ENCODE data around the gene RBM39. TPM values are rescaled to one million over a fixed set of nuclear protein-coding genes. Genes with fewer than 3 reads are reported as not detected.

Gene RBM39
- total and polyA plus RNA-seq, 10 of the 15 experiments (the other 5 are each of a cell fraction or from before 2014, with no cell fraction given), result 135 to 280 (median 217) TPM

DNA sequence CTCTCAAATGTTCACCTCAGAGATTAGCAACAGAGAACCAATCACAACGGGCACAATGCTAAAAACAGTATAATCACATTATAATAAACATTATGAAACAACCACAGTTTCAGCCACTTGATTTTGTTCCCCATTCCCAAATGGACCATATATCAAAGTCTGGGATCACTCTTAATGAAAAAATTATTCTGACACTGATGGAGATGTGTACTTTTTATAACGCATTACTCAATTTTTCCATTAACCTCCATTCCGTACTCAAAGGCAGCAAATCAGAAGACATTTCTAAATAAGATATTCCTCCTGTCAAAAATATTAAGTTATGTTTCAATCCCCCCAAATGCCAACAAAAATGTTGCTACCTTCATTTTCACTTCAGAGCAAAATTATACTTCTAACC lies 80.2 kb downstream of the RBM39 start (continued):
- TF ChIP-seq, protein P1, sequence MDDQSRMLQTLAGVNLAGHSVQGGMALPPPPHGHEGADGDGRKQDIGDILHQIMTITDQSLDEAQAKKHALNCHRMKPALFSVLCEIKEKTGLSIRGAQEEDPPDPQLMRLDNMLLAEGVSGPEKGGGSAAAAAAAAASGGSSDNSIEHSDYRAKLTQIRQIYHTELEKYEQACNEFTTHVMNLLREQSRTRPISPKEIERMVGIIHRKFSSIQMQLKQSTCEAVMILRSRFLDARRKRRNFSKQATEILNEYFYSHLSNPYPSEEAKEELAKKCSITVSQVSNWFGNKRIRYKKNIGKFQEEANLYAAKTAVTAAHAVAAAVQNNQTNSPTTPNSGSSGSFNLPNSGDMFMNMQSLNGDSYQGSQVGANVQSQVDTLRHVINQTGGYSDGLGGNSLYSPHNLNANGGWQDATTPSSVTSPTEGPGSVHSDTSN (IDR thresholded peaks at IDR 0.05; ENCODE audit: insufficient replicate concordance, low read depth, low read length), result no peak
- no peak for TF ChIP-seq JUNB (IDR thresholded peaks at IDR 0.05)

DNA sequence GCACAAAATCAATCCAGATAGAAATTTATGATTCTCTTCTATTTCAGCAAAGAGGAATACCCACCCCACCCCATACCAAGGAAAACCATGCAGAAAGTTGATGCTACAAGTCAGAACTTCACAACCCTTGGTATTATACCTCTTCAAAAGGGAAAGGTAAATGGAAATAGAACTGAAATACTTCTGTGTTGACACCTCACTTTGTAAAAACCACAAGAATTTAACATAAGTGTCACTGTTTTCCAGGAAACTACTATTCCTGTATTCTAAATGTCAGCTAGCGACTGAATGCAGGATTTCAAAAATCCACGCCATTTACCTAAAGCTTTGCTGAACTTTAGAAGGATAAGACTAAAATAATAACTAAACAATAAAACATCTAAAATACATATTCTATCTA lies 81.0 kb downstream of the RBM39 start:
- CTCF ChIA-PET, result interaction anchor here (1.0 to 5.8 kb wide), 4 partner anchors 17 to 54 kb away, joined by 3 to 31 read pairs (median 4); no protein-coding TSS in a partner anchor
- POLR2A ChIA-PET, result interaction anchor here (0.6 to 1.2 kb wide), 3 partner anchors 44 to 171 kb away, joined by 3 to 5 read pairs (median 5); no protein-coding TSS in a partner anchor
- in situ Hi-C loops (cut with MboI), result no loop called here
- H4K20me1 ChIP-seq (ENCODE audit: control insufficient read depth, insufficient read depth), result peaks cover 13% of the 10 kb centered on the region
- DNase-seq (ENCODE audit: low read depth, low spot score), result no peak
- H3K4me3 ChIP-seq, result peak overlapping the region; percentile 59; the same call in 1 of the 2 replicates
- peaks cover 0 to 7% of the 10 kb centered on the region in 2 experiments; a peak in 1 of 4 replicates for H3K36me3 ChIP-seq (ENCODE audit: control insufficient read depth in 2 of 2, insufficient read depth in 2 of 2, low read length in 1 of 2)
- H2AFZ ChIP-seq (ENCODE audit: control insufficient read depth, low read depth, low read length), result no peak overlapping the region
- BruUV-seq (replicated peaks), result no TSS peak
- ATAC-seq, result no peak
- peak overlapping the region; percentile 46; the same call in 1 of the 2 replicates for H3K27ac ChIP-seq (ENCODE audit: control insufficient read depth, insufficient read depth)
- H3K27me3 ChIP-seq (replicated peaks in 1 of 2; ENCODE audit: control insufficient read depth in 2 of 2, insufficient read depth in 2 of 2, low read length in 1 of 2), result no peaks in the 10 kb centered on the region
- intact Hi-C loops (cut with micrococcal nuclease; ENCODE audit: unreplicated experiment), result no loop called here
- SMC1A ChIA-PET (ENCODE audit: uncharacterized antibody, unreplicated experiment), result interaction anchor here (0.7 to 4.8 kb wide), 7 partner anchors 13 to 233 kb away, joined by 3 to 28 read pairs (median 4); no protein-coding TSS in a partner anchor
- H3K9me3 ChIP-seq (replicated peaks; ENCODE audit: control insufficient read depth, insufficient read depth, low read length), result no peaks in the 10 kb centered on the region
- H3K4me1 ChIP-seq (ENCODE audit: control insufficient read depth, insufficient read depth, low read length), result peaks cover 10% of the 10 kb centered on the region
- WGBS (ENCODE audit: insufficient coverage, insufficient replicate concordance, low lambda C conversion rate, missing lambda C conversion rate), result 13% methylated on average over 2 of the region's 2 CpGs
- peaks cover 89% of the 10 kb centered on the region for H3K79me2 ChIP-seq (ENCODE audit: control insufficient read depth, insufficient read depth, low read length)
- TF ChIP-seq, protein P2, sequence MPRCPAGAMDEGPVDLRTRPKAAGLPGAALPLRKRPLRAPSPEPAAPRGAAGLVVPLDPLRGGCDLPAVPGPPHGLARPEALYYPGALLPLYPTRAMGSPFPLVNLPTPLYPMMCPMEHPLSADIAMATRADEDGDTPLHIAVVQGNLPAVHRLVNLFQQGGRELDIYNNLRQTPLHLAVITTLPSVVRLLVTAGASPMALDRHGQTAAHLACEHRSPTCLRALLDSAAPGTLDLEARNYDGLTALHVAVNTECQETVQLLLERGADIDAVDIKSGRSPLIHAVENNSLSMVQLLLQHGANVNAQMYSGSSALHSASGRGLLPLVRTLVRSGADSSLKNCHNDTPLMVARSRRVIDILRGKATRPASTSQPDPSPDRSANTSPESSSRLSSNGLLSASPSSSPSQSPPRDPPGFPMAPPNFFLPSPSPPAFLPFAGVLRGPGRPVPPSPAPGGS (IDR thresholded peaks at IDR 0.05; ENCODE audit: borderline replicate concordance, insufficient read depth, low read depth, low read length, poor library complexity, severe bottlenecking), result no peak
- TF ChIP-seq RUNX3 (IDR thresholded peaks at IDR 0.05; ENCODE audit: low read length) (peak; percentile 60; the same call in 1 of the 2 replicates), KAT2A (conservative IDR thresholded peaks at IDR 0.05; ENCODE audit: control insufficient read depth, low read depth, low read length) (no peak), IKZF2 (IDR thresholded peaks at IDR 0.05) (peak in 1 of 2 experiments; percentile 9; a peak in 2 of 4 replicates), YBX1 (IDR thresholded peaks at IDR 0.05) (no peak), SIN3A (IDR thresholded peaks at IDR 0.05; ENCODE audit: low read depth, low read length) (peak; percentile 55; the same call in 1 of the 2 replicates), TCF3 (IDR thresholded peaks at IDR 0.05; ENCODE audit: borderline replicate concordance, insufficient read depth, low read depth, low read length) (no peak), NR2F1 (conservative IDR thresholded peaks at IDR 0.05) (no peak)
- H3K9ac ChIP-seq (ENCODE audit: control insufficient read depth, insufficient read depth, low read length), result peak overlapping the region; percentile 5; the same call in 1 of the 2 replicates
- RAD21 ChIA-PET (ENCODE audit: unreplicated experiment), result interaction anchor here (0.5 to 4.5 kb wide), 4 partner anchors 9 to 383 kb away, joined by 3 to 29 read pairs (median 3); partner anchors contain the start of gene SCAND1
- no peak for FAIRE-seq
- peak overlapping the region; percentile 98 for H3K4me2 ChIP-seq (ENCODE audit: control insufficient read depth, insufficient read depth)

Measured in GM12878 (cell line).